HepG2 (cell line): ENCODE data around the gene PFKL. TPM values are rescaled to one million over a fixed set of nuclear protein-coding genes. Genes with fewer than 3 reads are reported as not detected.

Experiments
- ATAC-seq: fragments of 200-7000 bp; cut with Tn5 transposase; 3 replicates; pipeline ENCODE4 v1.9.1; 2020; ENCODE audit warnings: mild to moderate bottlenecking, moderate library complexity
- BruUV-seq: library from RNA; stranded (reverse); fragments of 400-500 nt; replicated peaks from 2 replicates; lab custom pipeline; 2021; lab: Mats Ljungman, UMichigan
- CTCF ChIA-PET: fragments of 300-600 bp; formaldehyde crosslinking; extraction: SDS; loops from one replicate; lab custom pipeline; 2021; ENCODE audit warnings: low total read pairs, inconsistent platforms, low intra/inter-chr PET ratio; lab: Yijun Ruan, JAX
- POLR2A ChIA-PET: fragments of 350-600 bp; sonication (Branson Sonifier 250); formaldehyde crosslinking; loops from one replicate; lab custom pipeline; 2020; ENCODE audit warnings: antibody characterized with exemption, inconsistent platforms; lab: Yijun Ruan, JAX
- DNase-seq: peaks from one replicate; pipeline ENCODE4 v3.0.0-alpha.2; 2015; ENCODE audit warnings: low spot score
- FAIRE-seq: peaks from 3 replicates; lab custom pipeline; 2011; peaks lifted over from hg19 to GRCh38; lab: Jason Lieb, UNC
- H2AFZ ChIP-seq: one replicate; pipeline ENCODE4 v1.6.1; 2011; ENCODE audit warnings: low read length, inconsistent platforms
- H3K27ac ChIP-seq: fragments of 300-600 bp; 3 replicates; pipeline ENCODE4 v1.8.0; 2011; ENCODE audit warnings: mixed run types, mild to moderate bottlenecking, mixed read lengths, low read length, inconsistent platforms; ENCODE audit not compliant: insufficient read depth; ENCODE audit errors: extremely low read length
- H3K27me3 ChIP-seq, 2 experiments: fragments of 200-600 bp in 1 of 2; 2 replicates in 1 of 2; 3 replicates in 1 of 2; pipeline versions ENCODE4 v1.6.0 to v1.8.0; 2011; ENCODE audit warnings: low read length in 2 of 2, mild to moderate bottlenecking in 2 of 2, moderate library complexity in 2 of 2, inconsistent platforms in 1 of 2; ENCODE audit not compliant: insufficient read depth in 2 of 2, control insufficient read depth in 1 of 2
- H3K36me3 ChIP-seq, 2 experiments: fragments of 200-600 bp in 1 of 2; replicated peaks in 1 of 2; 2 replicates in 1 of 2; 3 replicates in 1 of 2; pipeline versions ENCODE4 v1.5.1 to v1.8.0; 2011; ENCODE audit warnings: low read length in 2 of 2, inconsistent platforms in 1 of 2; ENCODE audit not compliant: insufficient read depth in 2 of 2, control insufficient read depth in 1 of 2
- H3K4me1 ChIP-seq: 2 replicates; pipeline ENCODE4 v1.5.1; 2012; ENCODE audit warnings: low read length, inconsistent platforms; ENCODE audit not compliant: insufficient read depth
- H3K4me2 ChIP-seq: 2 replicates; pipeline ENCODE4 v1.6.0; 2011; ENCODE audit warnings: low read depth, low read length, inconsistent platforms
- H3K4me3 ChIP-seq, 3 experiments: fragments of 200-600 bp in 1 of 3; sonication (generic), shearing (Covaris generic) in 1 of 3; replicated peaks in 1 of 3; 2 replicates each; pipeline ENCODE4 v1.5.1; 2011 to 2016; ENCODE audit warnings: low read length in 3 of 3, inconsistent platforms in 2 of 3, low read depth in 2 of 3, mild to moderate bottlenecking in 2 of 3, control low read depth in 1 of 3, mixed read lengths in 1 of 3; ENCODE audit not compliant: insufficient read depth in 1 of 3
- H3K79me2 ChIP-seq: one replicate; pipeline ENCODE4 v1.6.1; 2011; ENCODE audit warnings: low read length, inconsistent platforms; ENCODE audit not compliant: insufficient read depth
- H3K9ac ChIP-seq: 2 replicates; pipeline ENCODE4 v1.6.0; 2011; ENCODE audit warnings: mild to moderate bottlenecking, low read depth, low read length, inconsistent platforms; ENCODE audit not compliant: insufficient read depth
- H3K9me3 ChIP-seq: 2 replicates; pipeline ENCODE4 v1.5.1; 2012; ENCODE audit warnings: mild to moderate bottlenecking, low read length
- H4K20me1 ChIP-seq: 2 replicates; pipeline ENCODE4 v1.6.0; 2011; ENCODE audit warnings: inconsistent platforms, mild to moderate bottlenecking, low read length, moderate library complexity; ENCODE audit not compliant: insufficient read depth
- GATAD2A ChIP-seq: IDR thresholded peaks from 2 replicates; pipeline ENCODE4 v1.6.1; 2016
- HDAC1 ChIP-seq: sonication (generic); formaldehyde crosslinking; IDR thresholded peaks from 2 replicates; pipeline ENCODE4 v1.5.1; 2020; ENCODE audit warnings: mild to moderate bottlenecking, missing genetic modification reagents
- KDM6A ChIP-seq: IDR thresholded peaks from 2 replicates; pipeline ENCODE4 v1.6.1; 2016; ENCODE audit warnings: low read depth
- ZNF501 ChIP-seq: sonication (generic); formaldehyde crosslinking; IDR thresholded peaks from 2 replicates; pipeline ENCODE4 v1.5.1; 2020; ENCODE audit warnings: mild to moderate bottlenecking, moderate library complexity, missing genetic modification reagents
- ZSCAN30 ChIP-seq: sonication (generic); formaldehyde crosslinking; IDR thresholded peaks from 2 replicates; pipeline ENCODE4 v1.5.0; 2020; ENCODE audit warnings: mild to moderate bottlenecking, missing genetic modification reagents
- WGBS: methylation state at CpG from one replicate; pipeline ENCODE4 v1.1.6; 2017; ENCODE audit warnings: low lambda C conversion rate; 5-methylcytosine and 5-hydroxymethylcytosine counted together
- in situ Hi-C: cut with HindIII; loops from 2 replicates; pipeline ENCODE4 v1.10.0; 2017; ENCODE audit warnings: low pct_unique_long_range_greater_than_20kb; ENCODE audit not compliant: extremely low pct_ligation_motif_present
- intact Hi-C: fragments of 100-400 bp; cut with micrococcal nuclease; formaldehyde crosslinking; loops from one replicate; pipeline ENCODE4 v1.10.0; 2022; ENCODE audit not compliant: unreplicated experiment
- polyA plus RNA-seq, 8 experiments: library from polyadenylated mRNA; depleted of rRNA in 3 of 8; stranded (reverse) in 7 of 8; unstranded in 1 of 8; fragments of >200 nt; fragmentation: Illumina TruSeq in 4 of 8; extraction: Trizol in 4 of 8; gene quantifications; 2 replicates each; pipeline versions ENCODE4 v1.2.1 to v1.2.3, GENCODE V29; 2011 to 2016; ENCODE audit warnings: low read depth in 4 of 8, missing spikeins in 1 of 8, mixed read lengths in 1 of 8; ENCODE audit not compliant: insufficient read depth in 1 of 8
- total RNA-seq, 5 experiments: library from RNA; depleted of rRNA; stranded (reverse); fragments of >200 nt; fragmentation: Illumina TruSeq; extraction: Trizol; gene quantifications; 2 replicates each; pipeline ENCODE4 v1.2.3, GENCODE V29; 2016; ENCODE audit warnings: low read depth in 1 of 5
- TF ChIP-seq, protein P1 (sequence below): sonication (generic); formaldehyde crosslinking; conservative IDR thresholded peaks from 2 replicates; pipeline ENCODE4 v1.8.0; 2022; ENCODE audit warnings: low read depth, missing genetic modification reagents
- TF ChIP-seq, protein P2 (sequence below): sonication (generic); formaldehyde crosslinking; IDR thresholded peaks from 2 replicates; pipeline ENCODE4 v1.4.0; 2020; ENCODE audit warnings: missing genetic modification reagents

PFKL gene
- total and polyA plus RNA-seq, 2 of the 13 experiments (the other 11 are each of a cell fraction or from before 2014, with no cell fraction given), result 92.8 to 106 TPM

DNA sequence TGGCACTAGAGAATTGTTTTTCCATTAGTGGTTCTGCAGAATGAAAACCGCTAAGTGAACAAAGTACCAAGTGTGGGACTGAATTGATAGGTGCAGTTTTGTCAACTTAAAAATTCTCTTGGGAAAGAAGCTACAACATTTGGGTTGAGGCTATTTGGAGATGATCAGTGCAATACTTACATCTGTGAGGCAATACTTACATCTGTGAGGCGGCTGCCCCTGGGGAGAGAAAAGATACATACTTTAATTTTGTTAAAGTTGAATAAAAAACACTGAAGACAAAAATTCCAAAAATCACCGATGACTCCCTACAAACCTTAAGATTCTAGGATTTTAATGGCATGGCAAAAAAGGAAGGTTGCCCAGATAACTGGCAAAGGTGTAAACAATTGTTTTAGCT lies 37.6 kb downstream of the PFKL start:
- ChIA-PET POLR2A (interaction anchor here (1.3 to 3.7 kb wide), 5 partner anchors 11 to 146 kb away, joined by 3 to 33 read pairs (median 27); partner anchors contain the start of gene LRRC3), CTCF (no interaction called here)
- no peak for ATAC-seq
- Histone ChIP-seq H3K4me2 (peak overlapping the region; percentile 96), H3K4me3 (no peak overlapping the region), H3K36me3 (peaks cover 5 to 15% of the 10 kb centered on the region in 2 experiments; a peak in 4 of 5 replicates), H3K9me3 (no peaks in the 10 kb centered on the region), H3K27me3 (no peaks in the 10 kb centered on the region; a peak in 1 of 5 replicates), H2AFZ (no peak overlapping the region), H3K9ac (no peak overlapping the region), H3K79me2 (peaks cover 2% of the 10 kb centered on the region), H4K20me1 (peaks cover 3% of the 10 kb centered on the region), H3K4me1 (peaks cover 34% of the 10 kb centered on the region), H3K27ac (no peak overlapping the region)
- intact Hi-C loops (loop anchor here (5.0 kb wide), 1 partner anchor 120 kb away; the partner anchor contains the start of gene LRRC3), in situ Hi-C loops (loop anchor here (5.0 kb wide), 1 partner anchor 35 kb away; the partner anchor contains the start of gene PFKL)
- TF ChIP-seq ZSCAN30 (CRISPR knock-in tag), result no peak
- no peak for TF ChIP-seq KDM6A (CRISPR knock-in tag)
- no peak for TF ChIP-seq ZNF501
- TF ChIP-seq HDAC1, result no peak
- TF ChIP-seq, protein P1, sequence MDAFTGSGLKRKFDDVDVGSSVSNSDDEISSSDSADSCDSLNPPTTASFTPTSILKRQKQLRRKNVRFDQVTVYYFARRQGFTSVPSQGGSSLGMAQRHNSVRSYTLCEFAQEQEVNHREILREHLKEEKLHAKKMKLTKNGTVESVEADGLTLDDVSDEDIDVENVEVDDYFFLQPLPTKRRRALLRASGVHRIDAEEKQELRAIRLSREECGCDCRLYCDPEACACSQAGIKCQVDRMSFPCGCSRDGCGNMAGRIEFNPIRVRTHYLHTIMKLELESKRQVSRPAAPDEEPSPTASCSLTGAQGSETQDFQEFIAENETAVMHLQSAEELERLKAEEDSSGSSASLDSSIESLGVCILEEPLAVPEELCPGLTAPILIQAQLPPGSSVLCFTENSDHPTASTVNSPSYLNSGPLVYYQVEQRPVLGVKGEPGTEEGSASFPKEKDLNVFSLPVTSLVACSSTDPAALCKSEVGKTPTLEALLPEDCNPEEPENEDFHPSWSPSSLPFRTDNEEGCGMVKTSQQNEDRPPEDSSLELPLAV (CRISPR knock-in tag), result no peak
- no peak for TF ChIP-seq GATAD2A (CRISPR knock-in tag)
- TF ChIP-seq, protein P2, sequence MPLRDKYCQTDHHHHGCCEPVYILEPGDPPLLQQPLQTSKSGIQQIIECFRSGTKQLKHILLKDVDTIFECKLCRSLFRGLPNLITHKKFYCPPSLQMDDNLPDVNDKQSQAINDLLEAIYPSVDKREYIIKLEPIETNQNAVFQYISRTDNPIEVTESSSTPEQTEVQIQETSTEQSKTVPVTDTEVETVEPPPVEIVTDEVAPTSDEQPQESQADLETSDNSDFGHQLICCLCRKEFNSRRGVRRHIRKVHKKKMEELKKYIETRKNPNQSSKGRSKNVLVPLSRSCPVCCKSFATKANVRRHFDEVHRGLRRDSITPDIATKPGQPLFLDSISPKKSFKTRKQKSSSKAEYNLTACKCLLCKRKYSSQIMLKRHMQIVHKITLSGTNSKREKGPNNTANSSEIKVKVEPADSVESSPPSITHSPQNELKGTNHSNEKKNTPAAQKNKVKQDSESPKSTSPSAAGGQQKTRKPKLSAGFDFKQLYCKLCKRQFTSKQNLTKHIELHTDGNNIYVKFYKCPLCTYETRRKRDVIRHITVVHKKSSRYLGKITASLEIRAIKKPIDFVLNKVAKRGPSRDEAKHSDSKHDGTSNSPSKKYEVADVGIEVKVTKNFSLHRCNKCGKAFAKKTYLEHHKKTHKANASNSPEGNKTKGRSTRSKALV (CRISPR knock-in tag), result no peak
- WGBS, result 85% methylated on average over 3 of the region's 3 CpGs
- no TSS peak for BruUV-seq
- DNase-seq, result no peak
- no peak for FAIRE-seq
